NCI-H82 treated with DMSO at 0.1 percent for 48 hours (cell line): ENCODE data around the gene OAS1.

Experiments used
- DNase-seq: peaks from one replicate; lab custom pipeline; 2025; ENCODE audit not compliant: unreplicated experiment; lab: John Stamatoyannopoulos, UW

OAS1 gene

DNA sequence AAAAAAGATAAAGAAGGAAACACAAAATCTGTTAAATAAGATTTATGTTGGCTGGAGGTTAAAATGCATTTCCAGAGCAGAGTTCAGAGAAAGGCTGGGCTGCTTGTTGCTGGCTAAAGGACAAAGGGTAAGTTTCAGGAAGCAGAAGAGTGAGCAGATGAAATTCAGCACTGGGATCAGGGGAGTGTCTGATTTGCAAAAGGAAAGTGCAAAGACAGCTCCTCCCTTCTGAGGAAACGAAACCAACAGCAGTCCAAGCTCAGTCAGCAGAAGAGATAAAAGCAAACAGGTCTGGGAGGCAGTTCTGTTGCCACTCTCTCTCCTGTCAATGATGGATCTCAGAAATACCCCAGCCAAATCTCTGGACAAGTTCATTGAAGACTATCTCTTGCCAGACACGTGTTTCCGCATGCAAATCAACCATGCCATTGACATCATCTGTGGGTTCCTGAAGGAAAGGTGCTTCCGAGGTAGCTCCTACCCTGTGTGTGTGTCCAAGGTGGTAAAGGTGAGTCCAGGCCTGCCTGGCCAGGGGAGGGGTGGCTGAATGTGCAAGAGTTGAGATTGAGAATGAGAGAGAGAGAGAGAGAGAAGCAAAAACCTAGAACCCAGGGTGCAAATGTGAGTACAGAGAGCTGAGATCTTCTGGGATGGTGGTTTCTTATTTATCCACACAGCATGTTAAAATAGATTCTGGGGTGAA lies at the start of gene OAS1:
Gene OAS1, plus strand, starts transcription at position 251 of the 703 bp plus-strand sequence. Its CDS starts 78 bp downstream, at position 329.
- DNase-seq: no peak

GRCh38 chr12:112859291-112859690 lies 47.5 kb upstream of the OAS1 start:
- DNase-seq: no peak

- no peak for DNase-seq
These were observed 46.6 kb upstream of the OAS1 start for GRCh38 chr12:112860181-112860580.

- no peak for DNase-seq
These were observed 45.5 kb upstream of the OAS1 start for GRCh38 chr12:112861284-112861683.

GRCh38 chr12:112862636-112863290 lies 44.0 kb upstream of the OAS1 start:
- no peak for DNase-seq

DNA sequence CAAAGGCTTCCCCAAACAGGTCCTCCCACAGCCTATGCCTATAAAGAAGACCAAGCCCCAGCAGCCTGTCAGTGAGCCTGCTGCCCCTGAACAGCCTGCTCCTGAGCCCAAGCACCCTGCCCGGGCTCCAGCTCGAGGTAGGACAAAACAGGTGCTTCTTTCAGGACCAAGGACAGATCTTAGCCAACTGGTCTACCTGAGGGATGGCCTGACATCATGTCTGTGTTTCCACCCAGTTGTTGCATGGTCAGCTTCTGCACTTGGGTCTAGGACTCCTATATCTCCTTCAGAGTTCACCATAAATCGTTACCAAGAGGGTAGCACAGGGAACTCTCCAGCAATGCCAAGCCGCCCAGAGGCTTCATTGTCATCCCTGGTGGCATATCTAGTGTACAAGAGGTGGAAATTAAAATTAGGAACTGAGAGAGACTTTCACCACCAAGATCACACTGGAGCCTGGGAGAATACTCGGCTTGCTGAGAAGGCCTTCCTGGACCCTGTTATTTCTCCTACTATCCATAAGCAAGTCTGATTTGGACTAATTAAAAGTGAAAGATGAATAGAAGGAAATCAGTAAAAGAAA lies 38.2 kb upstream of the OAS1 start:
- no peak for DNase-seq

GRCh38 chr12:112869091-112869490 lies 37.7 kb upstream of the OAS1 start:
- no peak for DNase-seq

DNA sequence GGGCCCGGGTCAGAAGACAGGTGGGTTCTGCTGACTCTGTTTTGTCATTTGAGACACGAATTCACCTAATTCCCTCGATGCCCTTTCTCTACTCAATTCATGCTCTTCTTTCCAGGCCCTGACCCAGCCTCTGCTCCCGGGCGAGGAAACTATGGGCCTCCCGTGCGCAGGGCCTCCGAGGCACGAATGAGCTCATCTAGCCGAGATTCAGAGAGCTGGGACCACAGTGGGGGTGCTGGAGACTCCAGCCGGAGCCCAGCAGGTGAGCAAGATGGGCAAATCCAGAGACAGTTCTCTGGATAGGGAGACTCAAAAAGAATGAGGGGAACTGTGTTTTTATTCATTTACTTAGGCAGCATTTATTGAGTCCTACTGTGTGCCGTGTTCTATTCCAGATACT lies 37.0 kb upstream of the OAS1 start:
- no peak for DNase-seq

GRCh38 chr12:112870267-112870980 lies 36.3 kb upstream of the OAS1 start:
- no peak for DNase-seq

DNA sequence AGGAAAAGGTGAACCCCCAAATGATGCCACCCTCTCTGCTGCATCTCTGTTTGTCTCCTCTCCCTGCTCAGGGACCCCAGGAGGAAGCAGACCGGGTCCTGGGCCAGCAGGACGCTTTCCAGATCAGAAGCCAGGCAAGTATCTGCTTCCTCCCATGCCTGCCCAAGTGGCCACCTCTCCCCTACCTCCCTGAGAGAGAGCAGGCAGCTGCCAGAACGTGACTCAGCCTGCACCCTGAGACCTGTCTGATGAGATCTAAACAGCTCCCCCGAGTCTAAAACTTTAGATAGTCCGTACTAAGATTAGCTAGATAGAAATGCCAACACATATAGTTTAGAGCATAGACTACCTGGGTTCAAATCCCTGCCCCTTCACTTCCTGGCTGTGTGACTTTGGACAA lies 31.2 kb upstream of the OAS1 start:
- DNase-seq: no peak

GRCh38 chr12:112876506-112876905 lies 30.3 kb upstream of the OAS1 start:
- DNase-seq: no peak

DNA sequence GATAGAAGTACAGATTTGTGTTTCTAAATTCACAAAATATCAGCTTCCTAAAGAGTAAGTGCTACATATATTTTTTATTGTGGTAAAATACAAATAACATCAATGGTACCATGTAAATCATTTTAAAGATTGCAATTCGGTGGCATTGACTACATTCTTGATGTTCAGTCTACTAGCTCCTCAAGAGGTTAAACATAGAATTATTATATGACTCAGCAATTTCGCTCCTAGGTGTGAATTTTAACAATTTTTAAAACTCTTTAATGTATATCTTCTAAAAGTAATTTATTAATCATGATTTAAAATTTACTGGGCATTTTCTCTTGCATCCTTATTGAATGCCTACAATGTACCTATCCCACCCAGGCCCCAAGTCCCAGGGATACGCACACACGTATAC lies 29.8 kb upstream of the OAS1 start:
- DNase-seq: no peak

- no peak for DNase-seq
These were observed 28.3 kb upstream of the OAS1 start for GRCh38 chr12:112878488-112878887.

- DNase-seq: no peak
These were observed 27.5 kb upstream of the OAS1 start for GRCh38 chr12:112879191-112879705.

DNA sequence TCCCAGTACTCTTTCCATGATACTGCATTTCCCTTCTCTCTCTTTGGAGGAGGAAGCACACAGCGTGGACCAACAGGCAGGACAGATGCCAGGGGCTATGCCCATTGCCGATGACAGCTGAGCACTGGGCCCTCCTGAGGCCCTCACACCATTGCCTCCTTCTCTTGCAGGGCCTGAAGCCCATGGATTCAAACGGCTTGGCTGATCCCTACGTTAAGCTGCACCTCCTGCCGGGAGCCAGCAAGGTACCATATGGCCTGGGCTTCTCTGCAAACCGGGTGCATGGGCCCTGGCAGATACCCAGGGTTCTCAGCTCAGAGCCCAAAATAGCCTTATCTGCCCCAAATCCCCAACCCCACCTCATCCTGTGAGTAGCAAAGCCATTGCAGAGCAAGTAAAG lies 25.2 kb upstream of the OAS1 start:
- no peak for DNase-seq

DNA sequence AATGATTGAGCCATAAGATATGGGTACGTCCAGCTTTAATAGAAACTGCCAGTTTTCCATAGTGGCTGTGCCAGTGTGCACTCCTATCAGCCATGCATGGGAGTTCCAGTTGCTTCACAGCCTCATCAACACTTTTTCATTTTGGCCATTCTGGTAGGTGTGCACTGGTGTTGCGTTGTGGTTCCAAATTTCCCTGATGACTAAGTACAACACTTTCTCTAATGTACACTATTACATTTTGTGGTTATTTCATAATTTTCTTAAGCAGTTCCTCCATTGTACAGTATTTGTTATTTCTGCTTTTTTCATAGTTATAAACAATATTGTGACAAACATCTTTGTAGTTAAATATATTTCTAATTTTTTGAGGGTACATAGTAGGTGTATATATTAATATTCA lies 21.5 kb upstream of the OAS1 start:
- DNase-seq: no peak

GRCh38 chr12:112887550-112887949 lies 19.2 kb upstream of the OAS1 start:
- DNase-seq: no peak

DNA sequence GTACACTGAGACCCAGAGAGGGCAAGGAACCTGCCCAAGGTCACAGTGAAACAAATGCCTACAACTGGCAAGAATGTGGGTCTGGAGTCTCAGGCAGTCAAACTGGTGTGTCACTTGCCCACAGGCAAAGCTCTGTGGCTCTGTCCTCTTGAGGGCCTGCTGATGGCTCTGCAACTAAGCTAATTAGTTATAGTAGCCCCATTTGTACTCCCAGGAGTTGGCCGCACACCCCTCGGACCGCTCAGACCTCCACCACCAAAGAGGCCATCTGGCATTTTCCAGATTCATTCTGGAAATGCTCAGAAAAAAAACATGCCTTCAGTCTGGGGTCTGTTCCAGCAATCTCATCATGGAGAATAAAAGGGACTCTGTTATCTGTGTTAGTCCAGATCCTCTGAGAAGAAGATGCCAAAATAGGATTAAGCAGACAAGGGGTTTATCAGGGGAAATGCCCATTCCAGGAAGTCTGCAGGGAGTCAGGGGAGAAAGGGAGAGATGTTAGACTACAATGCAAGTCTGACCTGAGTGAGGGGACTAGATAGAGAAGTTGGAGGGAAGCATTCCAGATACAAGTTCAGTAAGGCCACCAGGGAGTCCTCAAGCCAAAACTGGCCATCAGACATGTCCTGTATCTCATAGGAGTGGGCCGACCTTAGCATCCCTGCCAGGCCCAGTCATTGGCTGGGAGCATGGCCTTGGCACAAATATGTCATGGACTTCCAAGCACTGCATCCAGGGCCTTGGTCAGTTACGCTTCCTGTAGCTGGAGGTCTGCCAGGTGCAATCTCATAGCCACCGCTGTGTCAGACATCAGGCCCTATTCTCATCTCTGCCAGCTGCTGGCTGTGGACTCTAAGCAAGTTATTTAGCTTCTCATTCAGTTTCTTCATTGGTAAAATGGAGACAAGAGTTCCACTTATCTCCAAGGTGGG lies 15.4 kb upstream of the OAS1 start:
- no peak for DNase-seq

- DNase-seq: no peak
These were observed 13.9 kb upstream of the OAS1 start for GRCh38 chr12:112892856-112893255.

GRCh38 chr12:112894128-112894527 lies 12.6 kb upstream of the OAS1 start:
- no peak for DNase-seq

DNA sequence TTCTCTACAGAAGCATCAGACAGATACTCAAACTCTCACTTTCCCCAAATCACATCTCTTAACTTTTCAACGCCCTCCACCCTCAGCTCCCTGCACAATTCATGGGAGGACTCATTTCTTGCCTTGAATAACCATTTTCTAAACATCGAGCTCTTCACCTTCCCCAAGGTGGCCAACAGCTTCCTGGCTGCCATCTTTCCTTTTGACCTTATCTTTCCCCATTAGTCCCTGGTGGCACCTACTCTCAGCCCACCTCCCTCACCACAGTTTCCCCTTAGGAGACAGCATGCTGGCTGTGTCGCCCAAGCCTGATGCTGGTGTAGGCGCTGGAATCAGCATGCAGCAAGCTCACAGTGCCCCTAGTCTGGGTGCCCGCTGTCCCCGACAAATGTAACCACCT lies 8.4 kb upstream of the OAS1 start:
- DNase-seq: no peak
